ENCODE results near the gene CNTN4.

- TF ChIP-seq CTCF (conservative IDR thresholded peaks at IDR 0.05; ENCODE audit: low read depth in 2 of 2): no peak
- TF ChIP-seq EZH2 (IDR thresholded peaks at IDR 0.05; ENCODE audit: low read depth, unreplicated experiment): no peak
Measured at GRCh38 chr3:2511356-2511755, 412.7 kb downstream of the CNTN4 start.

All from GM23338 (cell line).